Suprapubic skin (tissue), 4 donors: ENCODE measurements around the gene PIK3AP1.

Source experiments
- CTCF ChIP-seq, 2 donors: fragments of 200-600 bp in 1 of 2; fragments of 450-650 bp in 1 of 2; sonication (generic) in 1 of 2; IDR thresholded peaks; one replicate each; pipeline ENCODE4 v1.5.1; 2016 to 2019; ENCODE audit warnings: antibody characterized with exemption in 2 of 2, mild to moderate bottlenecking in 1 of 2, moderate library complexity in 1 of 2
- EP300 ChIP-seq: sonication (generic); formaldehyde crosslinking; IDR thresholded peaks from one replicate; pipeline ENCODE4 v1.6.1; 2017; ENCODE audit warnings: antibody characterized with exemption
- POLR2A ChIP-seq, 2 donors: fragments of 450-650 bp; IDR thresholded peaks; one replicate each; pipeline ENCODE4 v1.6.1; 2017; ENCODE audit warnings: antibody characterized with exemption in 2 of 2, mild to moderate bottlenecking in 2 of 2, moderate library complexity in 2 of 2
- POLR2AphosphoS5 ChIP-seq, 3 donors: sonication (generic); formaldehyde crosslinking; IDR thresholded peaks; one replicate each; pipeline ENCODE4 v1.6.1; 2017; ENCODE audit warnings: antibody characterized with exemption in 3 of 3

- TF ChIP-seq POLR2A (IDR thresholded peaks at IDR 0.05) (no peak), EP300 (no peak), CTCF (IDR thresholded peaks at IDR 0.05) (no peak), POLR2AphosphoS5 (IDR thresholded peaks at IDR 0.05) (no peak)
These were observed 128.4 kb downstream of the PIK3AP1 start for GRCh38 chr10:96591946-96592345.
